Kidney (tissue), 14 donors: ENCODE results near the gene CUL3. TPM values are rescaled to one million over a fixed set of nuclear protein-coding genes. Genes with fewer than 3 reads are reported as not detected.

ENCODE experiments used
- DNase-seq, 5 donors: peaks; one replicate each; pipeline ENCODE4 v3.0.0-alpha.2; 2013 to 2020
- FAIRE-seq: peaks from 2 replicates; lab custom pipeline; 2012; peaks lifted over from hg19 to GRCh38; lab: Jason Lieb, UNC
- H3K27ac ChIP-seq, 2 donors: one replicate each; pipeline ENCODE4 v1.7.0; 2013; ENCODE audit warnings: low read depth in 2 of 2, low read length in 2 of 2, inconsistent platforms in 1 of 2
- H3K27me3 ChIP-seq: one replicate; pipeline ENCODE4 v1.7.1; 2013; ENCODE audit warnings: low read length, inconsistent platforms; ENCODE audit not compliant: control insufficient read depth, insufficient read depth
- H3K36me3 ChIP-seq, 3 donors: one replicate each; pipeline versions ENCODE4 v1.7.0 to v1.7.1; 2013; ENCODE audit warnings: low read length in 3 of 3, control low read depth in 1 of 3, inconsistent platforms in 1 of 3; ENCODE audit not compliant: insufficient read depth in 3 of 3, control insufficient read depth in 2 of 3
- H3K4me1 ChIP-seq, 3 donors: one replicate each; pipeline versions ENCODE4 v1.7.0 to v1.7.1; 2013; ENCODE audit warnings: low read length in 3 of 3, inconsistent platforms in 1 of 3, low read depth in 1 of 3; ENCODE audit not compliant: control insufficient read depth in 2 of 3, insufficient read depth in 2 of 3
- H3K4me3 ChIP-seq, 3 donors: one replicate each; pipeline versions ENCODE4 v1.7.0 to v1.8.1; 2013; ENCODE audit warnings: low read length in 3 of 3, control low read depth in 1 of 3, inconsistent platforms in 1 of 3
- H3K9ac ChIP-seq, 3 donors: one replicate each; pipeline versions ENCODE4 v1.7.0 to v1.7.1; 2013; ENCODE audit warnings: low read length in 3 of 3, control low read depth in 1 of 3, inconsistent platforms in 1 of 3
- H3K9me3 ChIP-seq, 3 donors: one replicate each; pipeline versions ENCODE4 v1.7.0 to v1.7.1; 2013; ENCODE audit warnings: low read length in 3 of 3, control low read depth in 1 of 3, inconsistent platforms in 1 of 3; ENCODE audit not compliant: control insufficient read depth in 2 of 3, insufficient read depth in 1 of 3
- intact Hi-C: fragments of 100-400 bp; cut with DNase I; formaldehyde crosslinking; loops from one replicate; pipeline ENCODE4 v1.11.1; 2022
- polyA plus RNA-seq: library from polyadenylated mRNA; stranded (reverse); fragments of 350-450 nt; fragmentation: Illumina TruSeq; extraction: RNeasy Lipid Tissue Mini Kit (QIAGEN cat#74804); gene quantifications from one replicate; pipeline ENCODE4 v1.2.3, GENCODE V29; 2014; ENCODE audit warnings: low read depth, low replicate concordance; ENCODE audit not compliant: insufficient read depth
- total RNA-seq: library from RNA; stranded (reverse); fragmentation: NEBNext Ultra II Directional; extraction: Animal tissue kit (Norgen Biotek cat#: 25700); gene quantifications from one replicate; pipeline ENCODE4 v1.2.1, GENCODE V29; 2021
- TF ChIP-seq, protein P1 (sequence below): IDR thresholded peaks from 3 replicates; pipeline ENCODE4 v1.5.1; 2012; ENCODE audit warnings: mild to moderate bottlenecking, moderate library complexity, borderline replicate concordance; ENCODE audit not compliant: insufficient read depth; ENCODE audit errors: extremely low read depth
- donor health status: control.
- donor health status: control.
- donor health status: control.
- donor health status: control.
- donor health status: control.
- donor health status: DM: yes; HTN: yes; CAD: no.
- donor health status: Normal renal cell carcinoma (clear cell type).

CUL3 gene
- total and polyA plus RNA-seq, 2 donors from 2014 or later: 78.5 to 81.2 TPM

DNA sequence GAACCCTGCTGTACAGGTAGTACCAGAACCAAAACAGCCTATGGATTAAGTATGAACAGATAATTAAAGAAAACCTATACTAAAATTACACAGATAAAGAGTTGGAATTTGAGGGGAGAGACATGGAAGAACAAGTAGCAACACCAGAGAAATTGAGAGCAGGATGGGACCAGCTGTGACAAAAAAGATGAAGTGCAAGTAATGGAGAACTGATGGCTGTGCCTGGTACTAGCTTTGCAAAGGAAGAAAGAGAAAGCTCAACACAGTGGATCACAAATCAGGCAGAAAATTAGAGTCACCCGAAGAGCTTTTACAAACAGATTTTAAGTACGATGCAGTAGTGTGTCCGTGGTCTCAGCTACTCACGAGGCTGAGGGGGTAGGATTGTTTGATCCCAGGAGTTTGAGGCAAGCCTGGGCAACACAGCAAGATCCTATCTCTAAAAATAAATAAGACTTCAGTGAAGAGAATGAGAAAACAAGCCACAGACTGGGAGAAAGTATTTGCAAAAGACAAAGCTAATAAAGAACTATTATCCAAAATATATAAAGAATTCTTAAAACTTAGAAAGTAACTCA, 46.5 kb downstream of the CUL3 start:
- DNase-seq (no peak), FAIRE-seq (no peak)
- no peaks in the 10 kb centered on the region for H3K27me3 ChIP-seq
- H3K4me1 ChIP-seq: peaks cover 0 to 3% (median 3%) of the 10 kb centered on the region in 3 donors
- no peak overlapping the region for H3K27ac ChIP-seq
- intact Hi-C loops: no loop called here
- no peaks in the 10 kb centered on the region for H3K9me3 ChIP-seq
- TF ChIP-seq, protein P1, sequence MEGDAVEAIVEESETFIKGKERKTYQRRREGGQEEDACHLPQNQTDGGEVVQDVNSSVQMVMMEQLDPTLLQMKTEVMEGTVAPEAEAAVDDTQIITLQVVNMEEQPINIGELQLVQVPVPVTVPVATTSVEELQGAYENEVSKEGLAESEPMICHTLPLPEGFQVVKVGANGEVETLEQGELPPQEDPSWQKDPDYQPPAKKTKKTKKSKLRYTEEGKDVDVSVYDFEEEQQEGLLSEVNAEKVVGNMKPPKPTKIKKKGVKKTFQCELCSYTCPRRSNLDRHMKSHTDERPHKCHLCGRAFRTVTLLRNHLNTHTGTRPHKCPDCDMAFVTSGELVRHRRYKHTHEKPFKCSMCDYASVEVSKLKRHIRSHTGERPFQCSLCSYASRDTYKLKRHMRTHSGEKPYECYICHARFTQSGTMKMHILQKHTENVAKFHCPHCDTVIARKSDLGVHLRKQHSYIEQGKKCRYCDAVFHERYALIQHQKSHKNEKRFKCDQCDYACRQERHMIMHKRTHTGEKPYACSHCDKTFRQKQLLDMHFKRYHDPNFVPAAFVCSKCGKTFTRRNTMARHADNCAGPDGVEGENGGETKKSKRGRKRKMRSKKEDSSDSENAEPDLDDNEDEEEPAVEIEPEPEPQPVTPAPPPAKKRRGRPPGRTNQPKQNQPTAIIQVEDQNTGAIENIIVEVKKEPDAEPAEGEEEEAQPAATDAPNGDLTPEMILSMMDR: no peak
- H3K9ac ChIP-seq: no peak overlapping the region
- peaks cover 2 to 5% (median 3%) of the 10 kb centered on the region in 3 donors for H3K36me3 ChIP-seq
- H3K4me3 ChIP-seq: no peak overlapping the region

DNA sequence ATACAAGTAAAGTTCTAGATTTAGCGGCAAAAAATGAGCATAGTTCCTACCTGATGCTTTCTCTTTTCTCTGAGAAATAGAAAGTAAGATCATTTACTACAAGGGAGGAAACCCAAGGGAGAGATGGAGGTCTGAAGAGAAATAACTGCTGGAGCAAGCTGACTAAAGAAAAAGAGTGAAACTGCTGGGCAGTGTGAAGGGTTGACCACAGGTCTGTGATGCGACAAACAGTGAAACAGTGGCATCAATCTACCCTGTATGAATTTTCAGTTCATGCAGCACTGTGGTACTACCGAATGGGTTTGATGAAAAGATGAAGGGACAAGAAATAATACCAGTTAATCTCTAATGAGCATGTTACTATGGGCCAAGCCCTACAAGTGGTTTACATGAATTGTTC, 52.2 kb downstream of the CUL3 start:
- intact Hi-C loops: no loop called here
- Histone ChIP-seq H3K9ac (no peak overlapping the region), H3K27me3 (no peaks in the 10 kb centered on the region), H3K9me3 (no peaks in the 10 kb centered on the region), H3K4me3 (no peak overlapping the region), H3K36me3 (peaks cover 0 to 3% (median 2%) of the 10 kb centered on the region in 3 donors), H3K27ac (no peak overlapping the region), H3K4me1 (peaks cover 0 to under 1% (median 0%) of the 10 kb centered on the region in 3 donors)
- FAIRE-seq: no peak
- TF ChIP-seq, protein P1: no peak
- no peak for DNase-seq

DNA sequence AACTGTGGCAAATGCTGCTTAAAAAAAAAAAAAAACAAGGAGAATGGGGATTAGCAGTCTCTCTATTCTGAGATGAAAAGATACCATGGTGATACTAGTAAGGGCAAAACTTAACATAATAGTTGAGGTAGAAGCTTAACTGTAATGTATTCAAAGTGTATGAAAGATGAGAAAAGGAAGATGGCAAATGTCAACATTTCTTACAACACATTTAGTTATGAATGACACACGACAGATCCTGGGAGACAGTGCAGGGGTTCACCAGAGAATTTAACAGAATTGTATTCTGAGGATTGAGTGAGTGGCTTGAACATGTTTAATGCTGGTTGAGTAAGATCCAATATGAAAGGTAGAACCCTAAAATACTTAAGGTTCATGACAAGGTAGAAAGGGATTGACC, 52.7 kb downstream of the CUL3 start:
- Histone ChIP-seq H3K27me3 (no peaks in the 10 kb centered on the region), H3K36me3 (peaks cover 0 to 3% (median 2%) of the 10 kb centered on the region in 3 donors), H3K4me3 (no peak overlapping the region), H3K9ac (no peak overlapping the region), H3K27ac (no peak overlapping the region), H3K4me1 (peaks cover 0 to under 1% (median 0%) of the 10 kb centered on the region in 3 donors), H3K9me3 (no peaks in the 10 kb centered on the region)
- intact Hi-C loops: no loop called here
- DNase-seq (no peak), FAIRE-seq (no peak)
- TF ChIP-seq, protein P1: no peak

DNA sequence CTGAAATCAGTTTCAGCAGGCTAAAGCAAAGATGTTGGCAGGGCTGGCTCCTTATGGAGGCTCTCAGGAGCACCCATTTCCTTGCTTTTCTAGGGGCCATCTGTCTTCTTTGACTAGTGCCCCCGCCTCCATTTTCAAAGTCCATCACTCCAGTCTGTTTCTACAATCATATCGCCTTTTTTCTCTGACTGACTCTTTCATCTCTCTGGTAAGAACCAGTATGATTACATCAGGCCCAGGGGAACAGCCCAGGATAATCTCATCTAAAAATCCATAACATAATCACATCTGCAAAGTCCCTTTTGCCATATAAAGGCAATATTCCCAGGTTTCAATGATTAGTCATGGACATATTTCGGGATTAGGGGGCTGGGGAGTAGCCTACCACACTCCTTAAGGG, 57.0 kb downstream of the CUL3 start:
- no peaks in the 10 kb centered on the region for H3K27me3 ChIP-seq
- no peak for FAIRE-seq
- no peaks in the 10 kb centered on the region for H3K9me3 ChIP-seq
- no peak overlapping the region for H3K27ac ChIP-seq
- no peak for DNase-seq
- TF ChIP-seq, protein P1: no peak
- intact Hi-C loops: no loop called here
- peaks cover 0 to 3% (median 0%) of the 10 kb centered on the region in 3 donors for H3K36me3 ChIP-seq
- H3K4me3 ChIP-seq: no peak overlapping the region
- peaks cover 0 to 19% (median 9%) of the 10 kb centered on the region in 3 donors for H3K4me1 ChIP-seq
- no peak overlapping the region for H3K9ac ChIP-seq
